Suppressor macrophage (primary cell): ENCODE measurements around the gene MCUR1.
"Not testable (repeated sequence)": the region's sequence is repeated elsewhere in the genome, so short reads cannot be mapped to it uniquely, and the experiment has no call there.

Experiments
- DNase-seq, 4 experiments: peaks; one replicate each; pipeline ENCODE4 v3.0.0-alpha.2; 2020 to 2022

The MCUR1 gene

DNA sequence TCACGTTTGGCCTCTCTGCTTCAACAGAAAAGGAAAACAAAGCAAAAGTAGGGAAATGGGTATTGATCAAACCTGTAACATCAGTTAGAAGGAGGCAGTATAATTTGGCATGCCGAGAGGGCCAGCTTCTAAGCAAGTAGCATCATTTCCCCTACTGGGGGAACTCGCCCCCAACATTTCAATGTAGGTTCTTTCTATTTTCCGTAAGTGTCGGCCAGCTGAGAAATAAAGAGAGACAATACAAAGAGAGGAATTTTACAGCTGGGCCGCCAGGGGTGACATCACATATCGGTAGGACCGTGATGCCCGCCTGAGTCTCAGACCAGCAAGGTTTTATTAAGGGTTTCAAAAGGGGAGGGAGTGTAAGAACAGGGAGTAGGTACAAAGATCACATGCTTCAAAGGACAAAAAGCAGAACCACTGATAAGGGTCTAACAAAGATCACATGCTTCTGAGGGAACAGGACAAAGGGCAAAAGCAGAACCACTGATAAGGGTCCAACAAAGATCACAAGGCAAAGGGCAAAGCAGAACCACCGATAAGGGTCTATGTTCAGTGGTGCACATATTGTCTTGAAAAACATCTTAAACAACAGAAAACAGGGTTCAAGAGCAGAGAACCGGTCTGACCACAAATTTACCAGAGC, 14.4 kb upstream of the MCUR1 start:
- not testable (repeated sequence) for DNase-seq

DNA sequence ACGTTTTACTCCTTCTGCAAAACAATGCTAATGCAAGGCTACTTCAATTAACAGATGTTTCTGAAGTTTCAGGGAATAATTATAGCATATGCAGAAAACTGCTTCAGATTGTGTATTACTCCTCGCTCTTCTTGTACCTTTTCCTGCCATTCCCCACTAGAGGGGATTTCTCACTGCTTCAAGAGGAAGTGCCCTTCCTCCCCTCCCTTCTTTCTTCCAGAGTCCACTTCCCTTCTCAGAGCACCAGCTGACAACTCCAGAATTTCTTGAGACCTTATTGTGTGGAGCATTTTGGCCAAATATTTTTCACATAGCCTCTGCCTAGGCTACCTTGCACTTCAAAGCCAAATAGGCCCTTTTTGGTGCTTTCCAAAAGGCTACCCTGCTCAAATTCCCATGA, 12.7 kb upstream of the MCUR1 start:
- peak; percentile 27 to 63 (median 54) for DNase-seq

- DNase-seq = no peak
Observed at GRCh38 chr6:13825871-13826270, 11.5 kb upstream of the MCUR1 start.

GRCh38 chr6:13818341-13818740, 4.0 kb upstream of the MCUR1 start:
- no peak for DNase-seq

GRCh38 chr6:13814938-13815575, 700 bp upstream of the MCUR1 start:
- DNase-seq = peak in 3 of 4 experiments; percentile 15 to 45 (median 27)

DNA sequence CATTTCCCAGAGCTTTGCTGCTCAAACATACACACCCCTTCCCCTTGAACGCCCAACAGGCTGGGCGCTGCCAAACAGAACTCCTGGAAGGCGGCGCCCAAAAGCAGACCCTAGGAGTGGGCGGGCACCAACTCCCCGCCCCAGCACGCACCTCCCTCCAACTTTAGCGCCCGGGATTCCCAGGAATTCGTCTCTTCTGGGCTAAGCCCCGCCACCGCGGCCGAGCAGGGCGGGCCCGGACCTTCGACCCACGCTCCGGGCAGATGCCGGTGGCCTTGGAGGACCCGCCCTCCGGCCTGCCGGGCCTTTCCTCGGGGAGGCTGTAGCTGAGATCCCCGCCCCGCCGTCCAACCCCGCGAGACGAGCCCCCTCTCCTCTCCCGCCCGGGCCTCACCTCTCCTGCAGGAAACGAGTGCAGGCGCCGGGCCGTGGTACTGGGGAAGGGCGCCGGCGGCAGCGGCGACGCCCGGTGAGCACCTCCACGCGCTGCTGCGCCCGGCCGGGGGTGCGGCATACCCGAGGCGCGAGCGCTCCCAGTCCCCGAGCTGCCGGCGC, 659 bp downstream of the MCUR1 start:
- peak; percentile 45 to 78 (median 66) for DNase-seq

DNA sequence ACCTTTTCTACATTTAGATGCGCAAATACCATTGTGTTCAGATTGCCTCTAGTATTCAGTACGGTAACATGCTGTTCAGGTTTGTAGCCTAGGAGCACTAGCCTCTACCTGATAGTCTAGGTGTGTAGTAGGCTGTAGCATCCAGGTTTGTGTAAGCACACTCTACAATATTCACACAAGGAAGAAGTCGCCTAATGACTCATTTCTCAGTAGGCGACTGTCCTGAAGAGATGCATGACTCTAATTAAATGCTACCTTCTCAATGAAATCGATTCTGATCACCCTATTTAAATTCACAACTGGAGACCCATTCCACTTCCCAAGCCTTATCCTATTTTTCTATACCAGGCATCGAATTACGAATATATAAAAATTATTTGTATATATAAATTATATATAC, 1.3 kb downstream of the MCUR1 start:
- peak in 1 of 4 experiments; percentile 11 for DNase-seq

DNA sequence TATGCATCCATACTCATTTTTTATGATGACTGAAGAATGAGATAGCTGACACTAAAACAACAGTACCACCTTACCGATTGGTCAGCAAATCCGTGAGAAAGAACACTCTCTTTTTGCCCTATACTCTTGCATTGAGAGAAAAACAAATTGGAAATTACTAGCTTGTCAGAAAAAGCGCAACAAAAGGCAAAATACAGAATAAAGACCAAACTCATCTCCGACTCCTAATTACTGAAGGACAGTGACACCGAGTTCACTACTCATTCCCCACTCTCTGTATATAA, 2.1 kb downstream of the MCUR1 start:
- DNase-seq = no peak

DNA sequence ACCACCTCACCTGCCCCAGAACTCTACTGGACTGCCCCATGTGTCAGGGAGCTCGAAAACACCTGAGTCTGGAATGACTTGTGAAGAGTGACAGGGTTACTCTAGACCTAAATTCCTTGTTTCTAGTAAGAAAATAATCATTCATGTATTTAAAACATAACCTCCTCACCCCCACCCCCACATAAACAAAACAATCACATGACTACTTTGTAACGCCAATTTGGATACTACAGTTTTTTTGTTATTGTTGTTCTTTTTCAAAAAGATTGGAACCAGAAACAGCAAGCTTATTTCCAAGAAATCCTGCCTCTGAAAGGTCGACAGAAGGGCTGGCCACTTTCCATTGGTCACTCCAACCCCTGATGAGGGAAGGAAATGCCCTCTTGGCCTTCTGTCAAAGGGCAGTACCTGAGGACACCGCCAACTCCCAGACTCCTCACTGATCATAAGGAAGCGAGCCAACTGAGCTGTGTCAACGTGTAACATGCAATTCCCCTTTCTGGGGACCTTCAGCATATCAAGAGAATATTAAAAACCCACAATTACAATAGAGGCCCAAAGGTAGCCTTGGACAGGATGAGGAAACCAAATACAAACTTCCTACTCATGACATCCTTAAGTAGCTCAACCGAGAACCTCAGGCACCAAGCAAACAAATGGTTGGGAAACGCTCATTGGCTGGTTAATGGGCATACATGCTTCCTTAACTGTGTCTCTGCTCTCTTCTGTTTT, 2.6 kb downstream of the MCUR1 start:
- peak in 3 of 4 experiments; percentile 20 to 34 (median 23) for DNase-seq

DNA sequence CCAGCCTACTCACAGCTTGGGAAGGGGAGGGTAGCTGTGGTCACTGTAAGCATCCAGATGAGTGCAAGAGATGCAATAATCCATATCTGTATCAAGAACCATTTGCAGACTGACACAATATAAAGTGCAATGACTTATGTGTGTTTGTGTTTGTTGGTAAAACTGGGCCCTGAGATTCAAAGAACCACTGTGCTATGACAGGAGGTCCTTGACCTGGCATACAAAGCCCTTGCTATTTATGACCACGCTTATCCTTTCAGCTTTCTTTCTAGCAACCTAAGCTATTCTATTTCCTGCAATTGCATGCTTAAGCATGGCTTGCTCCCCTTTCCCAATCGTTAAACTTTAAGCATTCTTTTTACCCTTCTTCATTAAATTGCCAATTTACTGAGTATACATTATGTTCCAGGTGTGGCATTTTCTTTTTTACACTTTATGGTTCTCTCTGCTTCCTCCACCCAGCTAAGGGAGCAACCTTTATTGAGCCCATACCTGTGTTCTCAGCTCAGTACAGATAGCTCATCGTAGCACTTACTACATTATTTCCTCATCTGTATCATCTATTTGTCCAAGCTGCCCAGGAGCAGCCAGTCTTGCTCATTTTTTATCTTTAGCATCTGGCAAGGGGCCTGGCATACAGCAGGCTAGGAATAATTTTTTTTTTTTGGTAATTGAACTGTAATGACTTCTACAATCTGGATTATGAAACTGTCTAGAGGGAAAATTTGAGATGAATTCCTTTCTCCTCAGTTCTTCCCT, 3.5 kb downstream of the MCUR1 start:
- DNase-seq = peak in 1 of 4 experiments; percentile 7

DNA sequence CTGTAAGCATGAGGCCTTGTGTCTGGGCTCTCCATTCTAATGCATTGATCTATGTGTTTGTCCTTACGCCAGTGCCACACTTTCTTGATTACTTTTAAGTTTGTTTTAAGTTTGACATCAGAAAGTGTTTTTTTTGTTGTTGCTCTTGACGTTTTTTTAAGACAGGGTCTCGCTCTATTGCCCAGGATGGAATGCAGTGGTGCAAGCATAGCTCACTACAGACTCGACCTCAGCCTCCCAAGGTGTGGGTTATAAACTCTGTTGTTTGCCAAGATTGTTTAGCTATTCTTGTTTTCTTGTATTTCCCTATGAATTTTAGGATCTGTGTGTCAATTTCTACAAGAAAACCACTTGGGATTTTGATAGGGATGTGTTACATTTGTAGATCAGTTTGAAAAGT, 5.6 kb downstream of the MCUR1 start:
- DNase-seq = no peak

GRCh38 chr6:13807696-13808095, 6.7 kb downstream of the MCUR1 start:
- no peak for DNase-seq

DNA sequence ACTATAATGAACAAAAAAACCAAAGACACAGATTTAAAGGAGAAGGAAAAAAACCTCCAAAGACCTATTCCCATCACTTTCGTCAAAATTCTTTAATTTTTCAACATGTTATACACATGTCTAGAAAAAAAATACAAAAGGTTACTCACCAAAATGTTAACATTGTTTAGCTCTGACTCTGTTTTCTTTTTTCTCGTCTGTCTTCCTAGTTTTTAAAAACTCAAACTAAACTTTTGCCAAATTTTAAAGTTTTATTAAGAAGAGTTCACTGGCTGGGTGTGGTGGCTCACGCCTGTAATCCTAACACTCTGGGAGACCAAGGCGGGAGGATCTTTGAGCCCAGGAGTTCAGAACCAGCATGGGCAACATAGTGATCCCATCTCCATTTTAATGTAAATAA, 10.8 kb downstream of the MCUR1 start:
- no peak for DNase-seq

DNA sequence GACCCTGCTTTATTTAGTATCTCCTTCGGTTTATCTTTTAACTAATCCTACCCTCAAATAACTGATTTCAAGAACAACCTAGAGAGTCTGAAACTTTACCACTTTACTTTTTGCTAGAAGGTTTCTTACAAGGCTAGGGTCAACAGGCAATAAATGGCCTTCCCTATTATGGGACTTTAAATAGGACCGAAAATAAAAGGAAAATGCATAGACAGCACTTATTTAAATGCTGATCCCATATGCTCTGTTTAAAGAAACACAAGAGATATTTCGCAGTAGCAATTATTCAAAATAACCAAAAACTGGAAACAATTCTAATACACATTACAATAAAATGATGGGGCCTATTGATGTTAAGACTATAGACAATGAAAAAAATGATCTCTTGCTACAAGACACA, 13.7 kb downstream of the MCUR1 start:
- no peak for DNase-seq

DNA sequence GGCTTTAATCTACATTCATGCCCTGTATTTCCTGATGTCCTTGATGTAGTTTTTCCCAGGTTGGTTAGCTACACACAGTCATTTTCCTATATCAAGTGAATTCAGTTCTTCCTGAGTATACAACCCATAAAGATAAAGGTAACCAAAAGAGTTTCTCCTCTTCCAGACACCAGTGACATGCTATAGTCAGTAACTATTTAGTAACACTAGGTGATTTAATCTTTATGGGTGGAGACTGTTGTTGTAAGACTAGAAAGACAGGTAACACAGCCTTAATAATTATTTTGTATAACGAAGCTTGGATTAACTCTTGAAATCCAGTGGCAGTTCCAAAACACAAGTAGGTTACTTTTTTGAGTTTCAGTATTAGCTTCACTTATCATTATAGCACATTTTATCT, 17.6 kb downstream of the MCUR1 start:
- DNase-seq = no peak

- DNase-seq = peak; percentile 81 to 89 (median 86)
Observed at GRCh38 chr6:13795041-13795750, 19.2 kb downstream of the MCUR1 start.

DNA sequence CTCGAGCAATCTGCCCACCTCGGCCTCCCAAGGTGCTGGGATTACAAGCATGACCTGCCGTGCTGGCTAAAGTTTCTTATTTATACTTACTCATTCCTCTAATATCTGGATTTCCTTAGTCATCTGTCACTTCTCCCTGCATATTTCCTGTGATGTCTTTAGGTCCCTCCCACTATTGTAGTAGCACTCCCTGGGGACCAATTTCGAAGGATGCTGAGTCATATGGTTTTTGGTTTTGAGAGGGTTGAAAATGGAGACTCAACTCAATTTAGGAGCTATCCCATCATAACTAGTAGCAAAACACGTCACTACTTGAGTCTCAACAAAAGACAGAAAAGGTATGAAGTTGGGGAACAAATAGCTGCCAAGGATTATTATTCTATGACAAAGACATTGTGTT, 20.2 kb downstream of the MCUR1 start:
- DNase-seq = no peak

DNA sequence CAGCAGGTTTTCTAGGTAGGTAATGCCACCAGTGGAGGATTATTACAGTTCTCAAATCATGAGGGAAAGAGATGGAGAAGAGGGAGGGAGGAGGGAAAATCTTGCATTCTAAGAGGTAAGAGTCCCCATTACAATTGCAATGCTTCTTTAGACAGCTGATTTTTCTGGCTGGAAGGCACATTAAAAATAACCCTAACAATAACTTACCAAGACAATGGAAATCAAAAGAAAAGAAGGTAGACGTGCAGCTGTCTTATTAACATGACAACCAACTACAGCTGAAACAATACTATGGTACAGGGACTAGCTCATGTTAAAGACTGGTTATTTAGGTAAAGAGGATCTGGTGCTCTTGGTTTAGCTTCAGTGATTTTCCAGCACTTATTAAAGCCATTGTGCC, 24.6 kb downstream of the MCUR1 start:
- DNase-seq = no peak

DNA sequence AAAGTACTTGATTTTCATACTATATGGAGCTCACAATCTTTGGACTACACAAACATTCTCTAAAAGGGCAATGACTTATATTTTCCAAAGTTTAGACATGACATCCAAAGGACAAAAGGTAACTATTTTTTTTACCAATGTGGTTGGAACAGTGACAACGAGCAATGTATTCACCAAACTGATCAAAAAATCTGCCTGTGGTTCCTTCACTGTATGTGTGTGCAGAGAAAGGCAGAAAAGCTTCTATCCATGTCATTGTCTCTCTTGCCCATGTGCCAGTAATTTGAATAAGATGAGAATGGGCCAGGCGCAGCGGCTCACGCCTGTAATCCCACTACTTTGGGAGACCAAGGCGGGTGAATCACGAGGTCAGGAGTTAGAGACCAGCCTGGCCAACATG, 25.5 kb downstream of the MCUR1 start:
- DNase-seq = no peak

DNA sequence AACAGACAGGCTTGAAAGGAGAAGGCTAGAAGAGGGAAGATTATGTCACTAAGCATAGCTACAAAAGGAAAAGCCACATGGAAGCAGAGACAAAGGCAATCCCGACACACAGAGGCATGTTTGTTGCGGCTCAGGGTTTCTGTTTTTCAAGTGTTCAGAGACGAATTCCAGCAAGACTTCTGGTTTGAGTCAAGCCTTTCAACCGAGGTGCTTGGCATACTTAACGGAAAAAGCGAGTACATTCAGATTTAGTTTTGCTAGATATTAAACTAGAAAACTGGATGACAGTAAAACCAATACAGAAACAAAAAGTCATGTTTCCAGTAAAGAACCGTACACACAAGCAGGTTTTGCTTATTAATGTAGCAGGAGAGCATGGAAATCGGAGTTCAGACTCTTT, 27.2 kb downstream of the MCUR1 start:
- DNase-seq = no peak

- not testable (repeated sequence) for DNase-seq
Observed at GRCh38 chr6:13780162-13780561, 34.2 kb downstream of the MCUR1 start.

DNA sequence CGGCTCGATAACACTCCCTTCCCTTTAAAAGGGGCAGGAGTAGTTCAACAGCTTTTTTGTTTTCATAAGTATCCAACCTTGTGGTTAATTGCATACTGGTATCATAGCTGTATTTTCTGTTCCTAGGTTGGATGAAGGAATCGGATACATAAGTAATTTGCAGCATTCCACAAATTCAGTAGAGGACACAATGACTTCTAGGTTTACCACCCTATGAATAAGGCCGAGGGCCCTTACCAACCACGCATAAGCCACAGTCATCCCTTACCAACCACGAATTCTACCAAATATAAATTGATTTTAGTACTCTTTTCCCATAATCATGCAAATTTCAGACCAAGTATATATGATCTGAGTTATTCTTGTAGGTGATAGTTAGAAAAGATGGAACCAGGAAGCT, 36.3 kb downstream of the MCUR1 start:
- no peak for DNase-seq
